Measurements from ENCODE around the gene EXOSC10.
"Not testable (repeated sequence)": the region's sequence is repeated elsewhere in the genome, so short reads cannot be mapped to it uniquely, and the experiment has no call there.

DNA sequence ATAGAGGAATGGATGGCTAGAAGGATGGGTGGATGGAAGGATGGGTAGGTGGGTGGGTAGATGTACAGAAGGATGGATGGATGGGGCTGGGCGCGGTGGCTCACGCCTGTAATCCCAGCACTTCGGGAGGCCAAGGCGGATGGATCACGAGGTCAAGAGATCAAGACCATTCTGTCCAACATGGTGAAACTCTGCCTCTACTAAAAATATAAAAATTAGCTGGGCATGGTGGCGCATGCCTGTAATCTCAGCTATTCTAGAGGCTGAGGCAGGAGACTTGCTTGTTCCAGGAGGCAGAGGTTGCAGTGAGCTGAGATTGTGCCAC, 59.6 kb downstream of the EXOSC10 start:
- TF ChIP-seq EZH2 (conservative IDR thresholded peaks at IDR 0.05; ENCODE audit: low read depth, low read length); FOXJ3 (CRISPR knock-in tag; IDR thresholded peaks at IDR 0.05; ENCODE audit: borderline replicate concordance); CHD2 (IDR thresholded peaks at IDR 0.05; ENCODE audit: low read depth, low read length); RAD21 (CRISPR knock-in tag; IDR thresholded peaks at IDR 0.05); MAZ (IDR thresholded peaks at IDR 0.05; ENCODE audit: borderline replicate concordance, low read depth, low read length); MAZ (CRISPR knock-in tag; IDR thresholded peaks at IDR 0.05; ENCODE audit: low read depth); ZNF557 (CRISPR knock-in tag; IDR thresholded peaks at IDR 0.05); GLI4 (CRISPR knock-in tag; IDR thresholded peaks at IDR 0.05; ENCODE audit: borderline replicate concordance); RARG (CRISPR knock-in tag; IDR thresholded peaks at IDR 0.05; ENCODE audit: low read depth); SYNCRIP (IDR thresholded peaks at IDR 0.05; ENCODE audit: insufficient read depth, low read depth, low read length); DMAP1 (CRISPR knock-in tag; IDR thresholded peaks at IDR 0.05); PAX8 (CRISPR knock-in tag; IDR thresholded peaks at IDR 0.05; ENCODE audit: borderline replicate concordance): not testable (repeated sequence)
- TF ChIP-seq, protein P1, sequence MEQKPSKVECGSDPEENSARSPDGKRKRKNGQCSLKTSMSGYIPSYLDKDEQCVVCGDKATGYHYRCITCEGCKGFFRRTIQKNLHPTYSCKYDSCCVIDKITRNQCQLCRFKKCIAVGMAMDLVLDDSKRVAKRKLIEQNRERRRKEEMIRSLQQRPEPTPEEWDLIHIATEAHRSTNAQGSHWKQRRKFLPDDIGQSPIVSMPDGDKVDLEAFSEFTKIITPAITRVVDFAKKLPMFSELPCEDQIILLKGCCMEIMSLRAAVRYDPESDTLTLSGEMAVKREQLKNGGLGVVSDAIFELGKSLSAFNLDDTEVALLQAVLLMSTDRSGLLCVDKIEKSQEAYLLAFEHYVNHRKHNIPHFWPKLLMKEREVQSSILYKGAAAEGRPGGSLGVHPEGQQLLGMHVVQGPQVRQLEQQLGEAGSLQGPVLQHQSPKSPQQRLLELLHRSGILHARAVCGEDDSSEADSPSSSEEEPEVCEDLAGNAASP (CRISPR knock-in tag; IDR thresholded peaks at IDR 0.05; ENCODE audit: borderline replicate concordance): not testable (repeated sequence)
- TF ChIP-seq, protein P2, sequence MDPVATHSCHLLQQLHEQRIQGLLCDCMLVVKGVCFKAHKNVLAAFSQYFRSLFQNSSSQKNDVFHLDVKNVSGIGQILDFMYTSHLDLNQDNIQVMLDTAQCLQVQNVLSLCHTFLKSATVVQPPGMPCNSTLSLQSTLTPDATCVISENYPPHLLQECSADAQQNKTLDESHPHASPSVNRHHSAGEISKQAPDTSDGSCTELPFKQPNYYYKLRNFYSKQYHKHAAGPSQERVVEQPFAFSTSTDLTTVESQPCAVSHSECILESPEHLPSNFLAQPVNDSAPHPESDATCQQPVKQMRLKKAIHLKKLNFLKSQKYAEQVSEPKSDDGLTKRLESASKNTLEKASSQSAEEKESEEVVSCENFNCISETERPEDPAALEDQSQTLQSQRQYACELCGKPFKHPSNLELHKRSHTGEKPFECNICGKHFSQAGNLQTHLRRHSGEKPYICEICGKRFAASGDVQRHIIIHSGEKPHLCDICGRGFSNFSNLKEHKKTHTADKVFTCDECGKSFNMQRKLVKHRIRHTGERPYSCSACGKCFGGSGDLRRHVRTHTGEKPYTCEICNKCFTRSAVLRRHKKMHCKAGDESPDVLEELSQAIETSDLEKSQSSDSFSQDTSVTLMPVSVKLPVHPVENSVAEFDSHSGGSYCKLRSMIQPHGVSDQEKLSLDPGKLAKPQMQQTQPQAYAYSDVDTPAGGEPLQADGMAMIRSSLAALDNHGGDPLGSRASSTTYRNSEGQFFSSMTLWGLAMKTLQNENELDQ (CRISPR knock-in tag; IDR thresholded peaks at IDR 0.05; ENCODE audit: borderline replicate concordance): not testable (repeated sequence)
- TF ChIP-seq, protein P3, sequence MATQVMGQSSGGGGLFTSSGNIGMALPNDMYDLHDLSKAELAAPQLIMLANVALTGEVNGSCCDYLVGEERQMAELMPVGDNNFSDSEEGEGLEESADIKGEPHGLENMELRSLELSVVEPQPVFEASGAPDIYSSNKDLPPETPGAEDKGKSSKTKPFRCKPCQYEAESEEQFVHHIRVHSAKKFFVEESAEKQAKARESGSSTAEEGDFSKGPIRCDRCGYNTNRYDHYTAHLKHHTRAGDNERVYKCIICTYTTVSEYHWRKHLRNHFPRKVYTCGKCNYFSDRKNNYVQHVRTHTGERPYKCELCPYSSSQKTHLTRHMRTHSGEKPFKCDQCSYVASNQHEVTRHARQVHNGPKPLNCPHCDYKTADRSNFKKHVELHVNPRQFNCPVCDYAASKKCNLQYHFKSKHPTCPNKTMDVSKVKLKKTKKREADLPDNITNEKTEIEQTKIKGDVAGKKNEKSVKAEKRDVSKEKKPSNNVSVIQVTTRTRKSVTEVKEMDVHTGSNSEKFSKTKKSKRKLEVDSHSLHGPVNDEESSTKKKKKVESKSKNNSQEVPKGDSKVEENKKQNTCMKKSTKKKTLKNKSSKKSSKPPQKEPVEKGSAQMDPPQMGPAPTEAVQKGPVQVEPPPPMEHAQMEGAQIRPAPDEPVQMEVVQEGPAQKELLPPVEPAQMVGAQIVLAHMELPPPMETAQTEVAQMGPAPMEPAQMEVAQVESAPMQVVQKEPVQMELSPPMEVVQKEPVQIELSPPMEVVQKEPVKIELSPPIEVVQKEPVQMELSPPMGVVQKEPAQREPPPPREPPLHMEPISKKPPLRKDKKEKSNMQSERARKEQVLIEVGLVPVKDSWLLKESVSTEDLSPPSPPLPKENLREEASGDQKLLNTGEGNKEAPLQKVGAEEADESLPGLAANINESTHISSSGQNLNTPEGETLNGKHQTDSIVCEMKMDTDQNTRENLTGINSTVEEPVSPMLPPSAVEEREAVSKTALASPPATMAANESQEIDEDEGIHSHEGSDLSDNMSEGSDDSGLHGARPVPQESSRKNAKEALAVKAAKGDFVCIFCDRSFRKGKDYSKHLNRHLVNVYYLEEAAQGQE (IDR thresholded peaks at IDR 0.05; ENCODE audit: borderline replicate concordance in 1 of 2, low read depth in 1 of 2, low read length in 2 of 2): not testable (repeated sequence)

Data from HepG2 (cell line).